HEK293T (cell line): Measurements from ENCODE around the gene VPS16.

Experiments used
- LEF1 ChIP-seq: fragments of 450-650 bp; IDR thresholded peaks from 2 replicates; pipeline ENCODE4 v1.6.1; 2017; ENCODE audit warnings: mild to moderate bottlenecking, borderline replicate concordance
- SP1 ChIP-seq: fragments of 450-650 bp; IDR thresholded peaks from 2 replicates; pipeline ENCODE4 v1.6.1; 2017

GRCh38 chr20:2858591-2858990 is 18.0 kb downstream of the VPS16 start:
- TF ChIP-seq SP1 (no peak), LEF1 (no peak)
